Ectodermal cell (in vitro differentiated cells): ENCODE data around the gene AKNAD1.
A peak's percentile ranks its signal among the peaks of the same experiment; 100 is the strongest.

Experiments
- H3K27ac ChIP-seq: 2 replicates; pipeline ENCODE4 v1.7.0; 2013; ENCODE audit warnings: mild to moderate bottlenecking, low read depth, low read length; ENCODE audit not compliant: insufficient read depth, poor library complexity, severe bottlenecking
- H3K27me3 ChIP-seq: 2 replicates; pipeline ENCODE4 v1.7.0; 2013; ENCODE audit warnings: mild to moderate bottlenecking, low read length; ENCODE audit not compliant: insufficient read depth, control insufficient read depth, poor library complexity, severe bottlenecking
- H3K36me3 ChIP-seq: one replicate; pipeline ENCODE4 v1.7.0; 2013; ENCODE audit warnings: low read length; ENCODE audit not compliant: control insufficient read depth, insufficient read depth
- H3K4me1 ChIP-seq: one replicate; pipeline ENCODE4 v1.7.0; 2013; ENCODE audit warnings: low read length; ENCODE audit not compliant: control insufficient read depth, insufficient read depth
- H3K4me3 ChIP-seq: 2 replicates; pipeline ENCODE4 v1.7.0; 2013; ENCODE audit warnings: low read depth, low read length, control low read depth; ENCODE audit not compliant: insufficient read depth
- H3K9me3 ChIP-seq: 2 replicates; pipeline ENCODE4 v1.7.0; 2013; ENCODE audit warnings: mild to moderate bottlenecking, low read length, moderate library complexity; ENCODE audit not compliant: control insufficient read depth
- WGBS, 2 experiments: methylation state at CpG; one replicate each; pipeline ENCODE4 v1.1.7; 2013; ENCODE audit warnings: missing lambda C conversion rate in 2 of 2; 5-methylcytosine and 5-hydroxymethylcytosine counted together

Gene AKNAD1

GRCh38 chr1:108816049-108816893, 40.6 kb downstream of the AKNAD1 start:
- H3K36me3 ChIP-seq: no peaks in the 10 kb centered on the region

GRCh38 chr1:108815566-108815965, 41.3 kb downstream of the AKNAD1 start:
- Histone ChIP-seq H3K27ac (peak overlapping the region; percentile 95), H3K9me3 (no peaks in the 10 kb centered on the region), H3K27me3 (no peaks in the 10 kb centered on the region), H3K4me1 (peaks cover 16% of the 10 kb centered on the region), H3K36me3 (no peaks in the 10 kb centered on the region), H3K4me3 (no peak overlapping the region)

More at GRCh38 chr1:108816049-108816893, 40.6 kb downstream of the AKNAD1 start:
- H3K4me1 ChIP-seq: peaks cover 16% of the 10 kb centered on the region
- H3K27me3 ChIP-seq: no peaks in the 10 kb centered on the region
- H3K9me3 ChIP-seq: no peaks in the 10 kb centered on the region
- H3K4me3 ChIP-seq: no peak overlapping the region
- WGBS, 2 experiments: 37 to 38% methylated on average over 11 to 12 of the region's 12 CpGs
- H3K27ac ChIP-seq: peak overlapping the region; percentile 95

GRCh38 chr1:108814343-108815125, 42.4 kb downstream of the AKNAD1 start:
- Histone ChIP-seq H3K27me3 (no peaks in the 10 kb centered on the region), H3K4me3 (no peak overlapping the region), H3K27ac (no peak overlapping the region), H3K9me3 (no peaks in the 10 kb centered on the region), H3K36me3 (no peaks in the 10 kb centered on the region), H3K4me1 (peaks cover 16% of the 10 kb centered on the region)
- WGBS, 2 experiments: 75 to 88% methylated on average over 3 to 4 of the region's 4 CpGs

- 83 to 87% methylated on average over 2 of the region's 2 CpGs for WGBS, 2 experiments
- Histone ChIP-seq H3K27me3 (no peaks in the 10 kb centered on the region), H3K36me3 (peaks cover 3% of the 10 kb centered on the region), H3K4me1 (peaks cover 16% of the 10 kb centered on the region), H3K4me3 (no peak overlapping the region), H3K9me3 (no peaks in the 10 kb centered on the region), H3K27ac (no peak overlapping the region)
Observed at GRCh38 chr1:108813326-108813725, 43.6 kb downstream of the AKNAD1 start.

- 96 to 100% methylated on average over 3 of the region's 3 CpGs for WGBS, 2 experiments
- no peaks in the 10 kb centered on the region for H3K27me3 ChIP-seq
- no peak overlapping the region for H3K27ac ChIP-seq
- no peaks in the 10 kb centered on the region for H3K9me3 ChIP-seq
- peaks cover 4% of the 10 kb centered on the region for H3K36me3 ChIP-seq
- peaks cover 10% of the 10 kb centered on the region for H3K4me1 ChIP-seq
- no peak overlapping the region for H3K4me3 ChIP-seq
Observed at GRCh38 chr1:108811611-108812010, 45.3 kb downstream of the AKNAD1 start.

GRCh38 chr1:108808438-108808837, 48.5 kb downstream of the AKNAD1 start:
- Histone ChIP-seq H3K27ac (no peak overlapping the region), H3K9me3 (no peaks in the 10 kb centered on the region), H3K4me3 (no peak overlapping the region), H3K27me3 (no peaks in the 10 kb centered on the region), H3K4me1 (no peaks in the 10 kb centered on the region), H3K36me3 (peaks cover 7% of the 10 kb centered on the region)
- WGBS, 2 experiments: 94 to 97% methylated on average over 4 of the region's 4 CpGs

- WGBS, 2 experiments: 94 to 97% methylated on average over 11 of the region's 11 CpGs
- H3K9me3 ChIP-seq: no peaks in the 10 kb centered on the region
- no peak overlapping the region for H3K27ac ChIP-seq
- H3K27me3 ChIP-seq: no peaks in the 10 kb centered on the region
- H3K4me1 ChIP-seq: no peaks in the 10 kb centered on the region
- H3K36me3 ChIP-seq: peaks cover 20% of the 10 kb centered on the region
- no peak overlapping the region for H3K4me3 ChIP-seq
Observed at GRCh38 chr1:108803548-108803947, 53.3 kb downstream of the AKNAD1 start.

GRCh38 chr1:108801101-108801500, 55.8 kb downstream of the AKNAD1 start:
- Histone ChIP-seq H3K4me1 (no peaks in the 10 kb centered on the region), H3K27me3 (no peaks in the 10 kb centered on the region), H3K36me3 (peaks cover 22% of the 10 kb centered on the region), H3K4me3 (no peak overlapping the region), H3K9me3 (no peaks in the 10 kb centered on the region), H3K27ac (no peak overlapping the region)

- WGBS, 2 experiments: 100% methylated on average over 1 of the region's 1 CpG
- peaks cover 22% of the 10 kb centered on the region for H3K36me3 ChIP-seq
- no peaks in the 10 kb centered on the region for H3K27me3 ChIP-seq
- H3K9me3 ChIP-seq: no peaks in the 10 kb centered on the region
- no peak overlapping the region for H3K27ac ChIP-seq
- no peak overlapping the region for H3K4me3 ChIP-seq
- H3K4me1 ChIP-seq: no peaks in the 10 kb centered on the region
Observed at GRCh38 chr1:108799001-108799400, 57.9 kb downstream of the AKNAD1 start.

GRCh38 chr1:108792420-108792819, 64.5 kb downstream of the AKNAD1 start:
- no peaks in the 10 kb centered on the region for H3K27me3 ChIP-seq
- H3K4me3 ChIP-seq: no peak overlapping the region
- 84 to 97% methylated on average over 1 of the region's 2 CpGs for WGBS, 2 experiments
- no peak overlapping the region for H3K27ac ChIP-seq
- peaks cover 3% of the 10 kb centered on the region for H3K9me3 ChIP-seq
- no peaks in the 10 kb centered on the region for H3K4me1 ChIP-seq
- peaks cover 10% of the 10 kb centered on the region for H3K36me3 ChIP-seq
